Gastrocnemius medialis (tissue), 4 donors: ENCODE data around the gene FBN2.

ENCODE experiments used
- CTCF ChIP-seq, 5 experiments: fragments of 450-650 bp in 3 of 5; fragments of 200-600 bp in 2 of 5; sonication (generic) in 2 of 5; IDR thresholded peaks in 4 of 5; conservative IDR thresholded peaks in 1 of 5; 1 replicate in 4 of 5; 2 replicates in 1 of 5; pipeline ENCODE4 v1.5.1; 2016 to 2019; ENCODE audit warnings: antibody characterized with exemption in 5 of 5, mild to moderate bottlenecking in 3 of 5, moderate library complexity in 3 of 5
- POLR2A ChIP-seq, 2 donors: fragments of 450-650 bp; IDR thresholded peaks; one replicate each; pipeline ENCODE4 v1.6.1; 2017; ENCODE audit warnings: antibody characterized with exemption in 2 of 2, mild to moderate bottlenecking in 2 of 2, moderate library complexity in 2 of 2

GRCh38 chr5:128462330-128462729 is 75.7 kb downstream of the FBN2 start:
- TF ChIP-seq CTCF (IDR thresholded peaks at IDR 0.05 in 4 of 5, conservative IDR thresholded peaks at IDR 0.05 in 1 of 5) (no peak), POLR2A (IDR thresholded peaks at IDR 0.05) (no peak)
